K562 treated with DMSO at 1 percent for 4 hours (cell line): ENCODE results near the gene MXD3. TPM values are rescaled to one million over a fixed set of nuclear protein-coding genes. Genes with fewer than 3 reads are reported as not detected.

ENCODE experiments used
- total RNA-seq: library from RNA; unstranded; fragments of 300-600 nt; gene quantifications from 2 replicates; pipeline ENCODE4 v1.2.3, GENCODE V29; 2022; ENCODE audit not compliant: insufficient read depth

Gene MXD3, protein sequence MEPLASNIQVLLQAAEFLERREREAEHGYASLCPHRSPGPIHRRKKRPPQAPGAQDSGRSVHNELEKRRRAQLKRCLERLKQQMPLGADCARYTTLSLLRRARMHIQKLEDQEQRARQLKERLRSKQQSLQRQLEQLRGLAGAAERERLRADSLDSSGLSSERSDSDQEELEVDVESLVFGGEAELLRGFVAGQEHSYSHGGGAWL
- total RNA-seq = 21.6 and 36.2 TPM in 2 replicates

DNA sequence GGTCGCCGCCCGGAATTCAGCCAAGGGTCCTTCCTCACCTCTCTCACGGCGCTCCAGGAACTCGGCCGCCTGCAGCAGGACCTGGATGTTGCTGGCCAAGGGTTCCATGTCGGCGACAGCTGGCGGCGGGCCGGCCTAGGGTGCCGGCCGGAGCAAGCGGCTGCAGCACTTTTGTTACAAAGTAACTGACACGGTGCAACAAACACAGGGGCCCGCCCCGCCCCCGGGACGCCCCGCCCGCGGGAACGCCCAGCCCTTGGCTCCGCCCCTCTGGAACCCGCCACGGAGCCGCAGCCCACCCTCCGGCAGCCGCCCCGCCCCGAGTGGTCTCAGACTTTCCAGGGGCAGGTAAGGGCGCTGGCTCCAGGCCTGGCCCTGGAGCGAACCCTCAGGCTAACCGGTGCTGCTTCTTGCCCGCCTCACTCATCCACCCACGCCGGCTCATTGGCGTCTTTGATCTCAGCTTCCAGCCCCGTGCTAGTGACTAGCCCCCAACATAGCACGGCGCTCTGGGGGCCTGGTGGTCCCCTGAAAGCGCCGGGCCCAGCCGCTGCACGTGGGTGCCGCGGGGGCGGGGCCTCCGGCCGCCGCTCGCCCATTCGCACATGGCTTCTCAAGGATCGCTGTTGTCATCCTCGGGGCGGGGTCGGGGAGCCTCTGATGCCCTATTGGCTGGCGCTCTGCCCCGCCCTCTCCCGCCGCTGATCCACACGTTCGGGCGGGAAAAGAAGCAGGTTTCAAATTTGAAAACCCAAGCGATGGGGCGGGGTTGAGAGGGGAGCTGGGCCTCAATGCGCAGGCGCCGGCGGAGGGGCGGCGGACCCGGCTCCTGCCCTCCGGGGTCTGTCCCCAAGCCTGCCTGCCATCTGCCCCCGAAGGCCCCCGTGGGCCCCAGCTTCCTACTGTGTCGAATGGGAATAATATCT, at the start of gene MXD3:
TSS of gene MXD3 (minus strand) at position 176 of the 926 bp plus-strand sequence. CDS start at position 108, 68 bp downstream.

DNA sequence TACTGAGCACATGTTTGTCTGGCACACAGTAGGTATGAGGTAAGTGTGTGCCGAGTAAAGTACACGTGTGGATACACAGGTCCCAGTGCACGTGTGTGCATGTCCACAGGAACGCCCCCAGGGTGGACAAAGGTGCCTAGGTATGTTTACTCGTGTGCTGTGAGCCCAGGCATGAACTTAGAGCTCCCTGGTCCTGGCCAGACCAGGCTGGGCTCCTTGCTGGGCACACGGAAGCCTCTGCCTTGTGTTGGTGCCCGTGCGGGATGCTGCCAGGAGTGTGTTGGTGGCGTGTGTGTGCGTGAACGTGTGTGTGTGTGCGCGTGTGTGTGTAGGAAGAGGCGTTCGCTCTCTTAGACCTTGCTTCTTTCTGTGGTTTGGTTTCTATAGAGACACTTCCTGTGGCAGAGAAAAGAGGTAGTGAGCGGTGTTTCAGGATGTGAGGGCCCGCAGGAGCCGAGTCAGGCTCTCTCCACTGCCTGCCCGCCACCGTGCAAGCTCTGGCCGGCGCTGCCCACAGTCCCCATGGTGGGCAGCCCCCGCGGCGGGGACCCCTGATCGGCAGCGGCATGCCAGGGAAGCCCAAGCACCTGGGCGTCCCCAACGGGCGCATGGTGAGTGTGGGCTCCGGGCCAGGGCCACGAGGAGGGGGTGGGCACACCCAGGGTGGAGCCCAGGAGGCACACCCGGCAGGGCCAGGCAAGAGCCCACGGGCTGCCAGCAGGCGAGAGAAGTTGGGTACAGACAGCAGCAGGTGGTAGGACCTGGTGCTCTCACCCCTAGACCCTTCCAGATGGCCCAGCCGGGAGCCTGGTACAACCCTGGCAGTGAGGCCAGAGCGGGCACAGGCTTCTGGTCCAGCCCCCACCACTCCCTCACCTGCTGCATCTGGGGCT, 46.0 kb upstream of the MXD3 start, which contains the start of gene RGS14:
TSS of gene RGS14 (plus strand) at position 466 of the 893 bp plus-strand sequence. CDS start at position 567, 101 bp downstream.

DNA sequence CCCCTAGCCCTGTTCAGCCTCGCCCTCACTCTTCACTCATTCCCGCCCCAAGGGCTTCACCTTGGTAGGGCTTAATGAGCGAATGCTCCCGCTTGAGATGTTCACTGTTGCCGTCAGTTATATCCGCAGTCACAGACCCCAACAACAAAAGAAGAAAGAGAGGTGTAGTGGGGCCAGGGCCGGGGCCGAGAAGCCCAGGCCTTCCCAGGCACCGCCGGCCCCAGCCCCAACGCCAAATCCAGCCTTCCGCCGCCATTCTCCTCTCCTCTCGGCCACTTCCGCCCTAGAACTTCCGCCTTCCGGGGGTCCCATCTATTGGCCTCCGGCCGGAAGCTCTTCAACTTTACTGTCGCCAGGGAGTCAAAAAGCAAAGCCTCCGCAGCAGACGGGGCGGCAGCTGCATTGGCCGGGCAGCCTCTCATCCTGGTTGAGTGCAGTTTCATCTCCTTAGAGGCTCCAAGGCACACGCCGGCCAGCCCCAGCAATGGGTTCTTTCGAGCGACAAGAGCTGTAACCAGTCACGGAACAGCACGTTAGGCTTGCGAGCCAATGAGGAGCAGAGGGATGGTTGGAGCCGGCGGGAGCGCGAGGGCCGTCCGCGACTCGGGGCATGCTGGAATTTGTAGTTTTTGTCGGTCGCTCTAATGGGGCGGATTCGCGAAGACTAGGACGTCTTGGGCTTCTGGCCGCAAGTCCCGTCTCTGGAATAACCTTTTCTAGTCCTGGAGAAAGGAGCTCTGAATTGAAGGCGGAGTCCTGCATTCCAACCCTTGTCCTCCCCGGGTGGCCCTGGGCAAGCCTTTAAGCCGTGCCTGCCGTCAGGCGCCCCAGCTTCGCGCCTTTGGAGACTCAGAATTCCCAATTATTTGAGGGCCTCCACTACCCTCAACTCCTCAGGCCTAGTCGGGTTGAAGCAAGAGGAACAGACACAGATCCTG, 40.0 kb upstream of the MXD3 start, which contains the start of gene LMAN2:
TSS of gene LMAN2 (minus strand) at position 277 of the 938 bp plus-strand sequence. CDS start at position 256, 21 bp downstream.

DNA sequence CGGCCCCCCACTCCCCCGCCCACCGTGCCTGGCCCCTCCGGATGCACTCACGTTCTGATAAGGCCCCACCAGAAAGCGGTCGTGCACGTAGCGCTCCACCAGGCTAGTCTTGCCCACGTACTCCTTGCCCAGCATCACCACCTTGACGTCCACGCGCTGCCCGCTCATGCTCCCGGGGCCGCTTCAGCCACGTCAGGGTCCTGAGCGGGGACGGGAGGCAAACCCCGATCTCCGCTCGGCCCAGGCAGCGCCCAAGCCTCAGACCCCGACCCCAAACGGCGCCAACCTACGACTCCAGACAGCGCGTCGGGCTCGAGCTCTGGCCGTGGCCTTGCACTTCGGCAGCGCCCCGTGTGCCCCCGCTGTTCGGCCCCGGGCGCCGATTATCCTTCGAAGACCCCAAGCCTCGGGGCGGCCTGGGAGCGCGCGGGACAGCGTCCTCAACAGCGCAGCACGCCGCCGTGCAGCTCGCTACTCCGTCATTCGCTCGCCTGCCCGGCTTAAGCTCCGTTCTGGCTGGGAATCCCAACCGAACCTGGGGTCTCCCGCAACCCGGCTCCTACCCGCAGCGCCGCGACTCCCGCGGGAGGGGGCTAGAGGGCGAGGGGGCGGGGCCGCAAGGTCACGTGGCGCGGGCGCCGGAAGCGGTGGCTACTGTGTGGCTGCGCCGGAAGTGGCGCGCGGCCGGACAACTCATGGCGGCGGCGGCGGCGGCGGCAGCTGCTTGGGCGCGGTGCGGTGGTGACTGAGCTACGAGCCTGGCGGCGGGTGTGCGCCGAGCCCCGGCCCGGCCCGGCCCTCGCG, 8.4 kb downstream of the MXD3 start, which contains the start of the genes PRELID1 and RAB24:
TSS of gene PRELID1 (plus strand) at position 679 of the 804 bp plus-strand sequence. CDS start 187 bp downstream, outside the sequence.
TSS of gene RAB24 (minus strand) at position 599 of the 804 bp plus-strand sequence. CDS start at position 168, 431 bp downstream.

Other genes starting within 250 kb of the MXD3 start
- 7.3 and 9.4 TPM in 2 replicates for gene FGFR4, start 225.0 kb downstream of the MXD3 start, total RNA-seq
- gene NSD1, start 178.1 kb downstream of the MXD3 start, total RNA-seq = 10.2 and 13.0 TPM in 2 replicates
- gene RAB24, start 8.2 kb downstream of the MXD3 start, total RNA-seq = 62.2 and 65.3 TPM in 2 replicates
- 227 and 280 TPM in 2 replicates for gene PRELID1, start 8.1 kb downstream of the MXD3 start, total RNA-seq
- 298 and 335 TPM in 2 replicates for gene LMAN2, start 39.8 kb upstream of the MXD3 start, total RNA-seq
- gene RGS14, start 46.0 kb upstream of the MXD3 start, total RNA-seq = 55.1 and 60.6 TPM in 2 replicates
- not detected in 2 replicates for gene SLC34A1, start 72.5 kb upstream of the MXD3 start, total RNA-seq
- not detected in 2 replicates for gene PFN3, start 88.8 kb upstream of the MXD3 start, total RNA-seq
- gene F12, start 97.7 kb upstream of the MXD3 start, total RNA-seq = 12.2 and 12.7 TPM in 2 replicates
- gene GRK6, start 114.8 kb upstream of the MXD3 start, total RNA-seq = 65.2 and 66.7 TPM in 2 replicates
- gene PRR7, start 134.9 kb upstream of the MXD3 start, total RNA-seq = 8.7 and 12.3 TPM in 2 replicates
- 42.5 and 57.4 TPM in 2 replicates for gene DBN1, start 161.7 kb upstream of the MXD3 start, total RNA-seq
- gene PDLIM7, start 185.7 kb upstream of the MXD3 start, total RNA-seq = 109 and 111 TPM in 2 replicates
- gene DOK3, start 197.9 kb upstream of the MXD3 start, total RNA-seq = 17.6 and 19.9 TPM in 2 replicates
- 102 and 110 TPM in 2 replicates for gene DDX41, start 205.1 kb upstream of the MXD3 start, total RNA-seq
- 20.5 and 32.3 TPM in 2 replicates for gene FAM193B, start 242.7 kb upstream of the MXD3 start, total RNA-seq